ENCODE data around the gene ZNF569.
"Not testable (repeated sequence)": the region's sequence is repeated elsewhere in the genome, so short reads cannot be mapped to it uniquely, and the experiment has no call there.

The ZNF569 gene

GRCh38 chr19:37389234-37389633 lies 78.0 kb downstream of the ZNF569 start:
- Histone ChIP-seq H3K27ac (no peak overlapping the region), H3K36me3 (peaks cover 62 to 87% (median 75%) of the 10 kb centered on the region in 3 donors), H3K4me1 (no peaks in the 10 kb centered on the region), H3K9me3 (peaks cover 25 to 97% (median 86%) of the 10 kb centered on the region in 3 donors), H3K4me3 (no peak overlapping the region), H3K27me3 (no peaks in the 10 kb centered on the region)
- no peak for DNase-seq
- TF ChIP-seq CTCF (IDR thresholded peaks at IDR 0.05), result no peak
- intact Hi-C loops (cut with DNase I; ENCODE audit: low total_unique reads), result no loop called here

- TF ChIP-seq CTCF (IDR thresholded peaks at IDR 0.05), result peak; percentile 3 to 10
- peaks cover 0 to 22% (median 0%) of the 10 kb centered on the region in 3 donors for H3K9me3 ChIP-seq
- peaks cover 0 to 14% (median 9%) of the 10 kb centered on the region in 4 donors for H3K4me1 ChIP-seq
- DNase-seq, result peak; percentile 96 to 98
- H3K36me3 ChIP-seq, result peaks cover 22 to 35% (median 27%) of the 10 kb centered on the region in 3 donors
- H3K27ac ChIP-seq, result peak within 1 kb of the TSS; percentile 82 to 85
- no peaks in the 10 kb centered on the region for H3K27me3 ChIP-seq
- intact Hi-C loops (cut with DNase I; ENCODE audit: low total_unique reads), result no loop called here
- H3K4me3 ChIP-seq, result peak within 1 kb of the TSS; percentile 65 to 68
Measured at GRCh38 chr19:37370880-37371661, 96.2 kb downstream of the ZNF569 start, which contains the start of gene ZNF527. TSS of gene ZNF527 (plus strand) at chr19:37371099. CDS start at chr19:37374199, 3,100 bp downstream.

GRCh38 chr19:37370386-37370879 lies 96.8 kb downstream of the ZNF569 start:
- Histone ChIP-seq H3K9me3 (peaks cover 0 to 21% (median 5%) of the 10 kb centered on the region in 3 donors), H3K4me1 (peaks cover 0 to 14% (median 9%) of the 10 kb centered on the region in 4 donors), H3K36me3 (peaks cover 15 to 29% (median 20%) of the 10 kb centered on the region in 3 donors), H3K27ac (peak overlapping the region; percentile 82 to 85), H3K4me3 (peak overlapping the region; percentile 65 to 68)
- H3K27me3 ChIP-seq; intact Hi-C loops (cut with DNase I; ENCODE audit: low total_unique reads); DNase-seq: not testable (repeated sequence)

- peaks cover 59 to 74% (median 65%) of the 10 kb centered on the region in 3 donors for H3K36me3 ChIP-seq
- H3K4me1 ChIP-seq, result no peaks in the 10 kb centered on the region
Measured at GRCh38 chr19:37362733-37363132, 104.5 kb downstream of the ZNF569 start.

GRCh38 chr19:37361994-37362393 lies 105.2 kb downstream of the ZNF569 start:
- peaks cover 64 to 78% (median 69%) of the 10 kb centered on the region in 3 donors for H3K36me3 ChIP-seq

More at GRCh38 chr19:37362733-37363132, 104.5 kb downstream of the ZNF569 start:
- no peak for DNase-seq
- intact Hi-C loops (cut with DNase I; ENCODE audit: low total_unique reads), result no loop called here
- no peak overlapping the region for H3K27ac ChIP-seq
- H3K27me3 ChIP-seq, result no peaks in the 10 kb centered on the region
- H3K4me3 ChIP-seq, result no peak overlapping the region
- TF ChIP-seq CTCF (IDR thresholded peaks at IDR 0.05), result no peak
- H3K9me3 ChIP-seq, result peaks cover 0 to 21% (median 17%) of the 10 kb centered on the region in 3 donors

More at GRCh38 chr19:37361994-37362393, 105.2 kb downstream of the ZNF569 start:
- no peaks in the 10 kb centered on the region for H3K4me1 ChIP-seq
- intact Hi-C loops (cut with DNase I; ENCODE audit: low total_unique reads), result no loop called here
- H3K9me3 ChIP-seq, result peaks cover 0 to 21% (median 17%) of the 10 kb centered on the region in 3 donors
- H3K4me3 ChIP-seq, result no peak overlapping the region
- no peaks in the 10 kb centered on the region for H3K27me3 ChIP-seq
- H3K27ac ChIP-seq, result no peak overlapping the region
- DNase-seq, result no peak
- TF ChIP-seq CTCF (IDR thresholded peaks at IDR 0.05), result no peak

Measured in tibial artery (tissue), 4 donors.